Type B pancreatic cell (in vitro differentiated cells): Measurements from ENCODE around the gene ZBTB40. TPM values are rescaled to one million over a fixed set of nuclear protein-coding genes. Genes with fewer than 3 reads are reported as not detected.

ENCODE experiments used
- DNase-seq: peaks from one replicate; pipeline ENCODE4 v3.0.0; 2021; ENCODE audit warnings: mixed read lengths; ENCODE audit not compliant: unreplicated experiment; ENCODE audit errors: extremely low spot score
- H3K27ac Mint-ChIP-seq: 2 replicates; pipeline ENCODE4 v1.8.0; 2021; ENCODE audit warnings: mild to moderate bottlenecking, mixed read lengths
- H3K27me3 Mint-ChIP-seq: 2 replicates; pipeline ENCODE4 v1.8.0; 2021; ENCODE audit warnings: mixed read lengths
- H3K36me3 Mint-ChIP-seq: 2 replicates; pipeline ENCODE4 v1.8.0; 2021; ENCODE audit warnings: mixed read lengths
- H3K4me1 Mint-ChIP-seq: one replicate; pipeline ENCODE4 v1.8.0; 2021; ENCODE audit warnings: mixed read lengths; ENCODE audit not compliant: unreplicated experiment
- H3K4me3 Mint-ChIP-seq: 2 replicates; pipeline ENCODE4 v1.8.0; 2021; ENCODE audit warnings: mild to moderate bottlenecking, mixed read lengths
- H3K9me3 Mint-ChIP-seq: 2 replicates; pipeline ENCODE4 v1.8.0; 2021; ENCODE audit warnings: mixed read lengths
- CTCF ChIP-seq: fragments of 200-600 bp; sonication (generic); conservative IDR thresholded peaks from 2 replicates; pipeline ENCODE4 v1.5.0; 2021; ENCODE audit warnings: antibody characterized with exemption, mild to moderate bottlenecking
- total RNA-seq: library from RNA; stranded (reverse); gene quantifications from 2 replicates; pipeline ENCODE4 v1.2.1, GENCODE V29; 2021; ENCODE audit warnings: low replicate concordance

ZBTB40 gene
- total RNA-seq, 1 donor from 2014 or later, result 26.9 TPM

- Mint-ChIP-seq H3K36me3 (no peaks in the 10 kb centered on the region), H3K27me3 (no peaks in the 10 kb centered on the region), H3K4me3 (no peak overlapping the region), H3K27ac (no peak overlapping the region), H3K4me1 (peaks cover 4% of the 10 kb centered on the region), H3K9me3 (no peaks in the 10 kb centered on the region)
- no peak for TF ChIP-seq CTCF
- DNase-seq, result no peak
Observed at GRCh38 chr1:22539510-22540118, 88.0 kb downstream of the ZBTB40 start.

GRCh38 chr1:22540337-22540736, 88.7 kb downstream of the ZBTB40 start:
- TF ChIP-seq CTCF, result no peak
- H3K4me3 Mint-ChIP-seq, result no peak overlapping the region
- H3K4me1 Mint-ChIP-seq, result peaks cover 5% of the 10 kb centered on the region
- no peak for DNase-seq
- no peaks in the 10 kb centered on the region for H3K36me3 Mint-ChIP-seq
- no peaks in the 10 kb centered on the region for H3K9me3 Mint-ChIP-seq
- peaks cover 4% of the 10 kb centered on the region for H3K27me3 Mint-ChIP-seq
- H3K27ac Mint-ChIP-seq, result no peak overlapping the region

GRCh38 chr1:22542886-22543285, 91.2 kb downstream of the ZBTB40 start:
- no peak overlapping the region for H3K27ac Mint-ChIP-seq
- H3K4me3 Mint-ChIP-seq, result no peak overlapping the region
- H3K36me3 Mint-ChIP-seq, result no peaks in the 10 kb centered on the region
- no peak for DNase-seq
- H3K27me3 Mint-ChIP-seq, result peaks cover 29% of the 10 kb centered on the region
- H3K4me1 Mint-ChIP-seq, result peaks cover 3% of the 10 kb centered on the region
- no peaks in the 10 kb centered on the region for H3K9me3 Mint-ChIP-seq
- TF ChIP-seq CTCF, result no peak

GRCh38 chr1:22543679-22544078, 92.0 kb downstream of the ZBTB40 start:
- Mint-ChIP-seq H3K4me1 (peaks cover 3% of the 10 kb centered on the region), H3K4me3 (no peak overlapping the region), H3K9me3 (no peaks in the 10 kb centered on the region), H3K27ac (no peak overlapping the region), H3K27me3 (peaks cover 37% of the 10 kb centered on the region), H3K36me3 (no peaks in the 10 kb centered on the region)
- no peak for TF ChIP-seq CTCF
- DNase-seq, result no peak

- DNase-seq, result no peak
- H3K27me3 Mint-ChIP-seq, result peaks cover 46% of the 10 kb centered on the region
- H3K4me1 Mint-ChIP-seq, result peaks cover 3% of the 10 kb centered on the region
- TF ChIP-seq CTCF, result no peak
- H3K4me3 Mint-ChIP-seq, result no peak overlapping the region
- H3K9me3 Mint-ChIP-seq, result no peaks in the 10 kb centered on the region
- no peaks in the 10 kb centered on the region for H3K36me3 Mint-ChIP-seq
- no peak overlapping the region for H3K27ac Mint-ChIP-seq
Observed at GRCh38 chr1:22544606-22545005, 93.0 kb downstream of the ZBTB40 start.

GRCh38 chr1:22545141-22545540, 93.5 kb downstream of the ZBTB40 start:
- Mint-ChIP-seq H3K4me3 (no peak overlapping the region), H3K27ac (no peak overlapping the region), H3K27me3 (peaks cover 48% of the 10 kb centered on the region)

More at GRCh38 chr1:22545141-22545540, 93.5 kb downstream of the ZBTB40 start:
- DNase-seq, result no peak
- no peaks in the 10 kb centered on the region for H3K36me3 Mint-ChIP-seq
- H3K9me3 Mint-ChIP-seq, result no peaks in the 10 kb centered on the region
- peaks cover 3% of the 10 kb centered on the region for H3K4me1 Mint-ChIP-seq
- TF ChIP-seq CTCF, result no peak
